HEK293T (cell line): ENCODE data around the gene SNTG2.
A peak's percentile ranks its signal among the peaks of the same experiment; 100 is the strongest.

Experiments
- CTCF ChIA-PET: fragments of 350-600 bp; formaldehyde crosslinking; extraction: SDS; loops from one replicate; lab custom pipeline; 2021; ENCODE audit warnings: antibody characterized with exemption, inconsistent platforms; lab: Yijun Ruan, JAX
- POLR2A ChIA-PET: fragments of 350-600 bp; formaldehyde crosslinking; extraction: SDS; loops from one replicate; lab custom pipeline; 2020; ENCODE audit warnings: antibody characterized with exemption, inconsistent platforms; lab: Yijun Ruan, JAX
- DNase-seq: peaks from one replicate; pipeline ENCODE4 v3.0.0; 2012; ENCODE audit warnings: mixed read lengths; ENCODE audit errors: extremely low spot score
- ARNT ChIP-seq: fragments of 450-650 bp; IDR thresholded peaks from 2 replicates; pipeline ENCODE4 v1.6.1; 2017; ENCODE audit warnings: mild to moderate bottlenecking
- BHLHE40 ChIP-seq: fragments of 450-650 bp; IDR thresholded peaks from 2 replicates; pipeline ENCODE4 v1.6.1; 2016; ENCODE audit warnings: mild to moderate bottlenecking, moderate library complexity, borderline replicate concordance
- CTBP1 ChIP-seq: fragments of 450-650 bp; IDR thresholded peaks from 2 replicates; pipeline ENCODE4 v1.6.1; 2016; ENCODE audit warnings: borderline replicate concordance
- ELF4 ChIP-seq: fragments of 450-650 bp; IDR thresholded peaks from 2 replicates; pipeline ENCODE4 v1.6.1; 2017; ENCODE audit warnings: antibody characterized with exemption
- FOXA1 ChIP-seq: fragments of 450-650 bp; IDR thresholded peaks from 2 replicates; pipeline ENCODE4 v1.6.1; 2016; ENCODE audit warnings: mild to moderate bottlenecking
- FOXK2 ChIP-seq: fragments of 450-650 bp; IDR thresholded peaks from 2 replicates; pipeline ENCODE4 v1.6.1; 2016; ENCODE audit warnings: mild to moderate bottlenecking
- FOXM1 ChIP-seq: fragments of 450-650 bp; IDR thresholded peaks from 2 replicates; pipeline ENCODE4 v1.6.1; 2017; ENCODE audit warnings: mild to moderate bottlenecking, borderline replicate concordance
- HDGF ChIP-seq: fragments of 450-650 bp; IDR thresholded peaks from 2 replicates; pipeline ENCODE4 v1.6.1; 2017; ENCODE audit warnings: antibody characterized with exemption, borderline replicate concordance
- L3MBTL2 ChIP-seq: fragments of 450-650 bp; conservative IDR thresholded peaks from 2 replicates; pipeline ENCODE4 v1.6.1; 2016; ENCODE audit warnings: mild to moderate bottlenecking
- LEF1 ChIP-seq: fragments of 450-650 bp; IDR thresholded peaks from 2 replicates; pipeline ENCODE4 v1.6.1; 2017; ENCODE audit warnings: mild to moderate bottlenecking, borderline replicate concordance
- NFRKB ChIP-seq: fragments of 450-650 bp; IDR thresholded peaks from 2 replicates; pipeline ENCODE4 v1.6.1; 2016; ENCODE audit warnings: mild to moderate bottlenecking, moderate library complexity
- SP1 ChIP-seq: fragments of 450-650 bp; IDR thresholded peaks from 2 replicates; pipeline ENCODE4 v1.6.1; 2017
- SUZ12 ChIP-seq: fragments of 450-650 bp; IDR thresholded peaks from 2 replicates; pipeline ENCODE4 v1.6.1; 2016; ENCODE audit warnings: mild to moderate bottlenecking
- TARDBP ChIP-seq: fragments of 450-650 bp; IDR thresholded peaks from 2 replicates; pipeline ENCODE4 v1.6.1; 2016
- ZNF384 ChIP-seq: fragments of 450-650 bp; IDR thresholded peaks from 2 replicates; pipeline ENCODE4 v1.6.1; 2016
- TF ChIP-seq, protein P1 (sequence below): fragments of 450-650 bp; IDR thresholded peaks from 2 replicates; pipeline ENCODE4 v1.6.1; 2016

SNTG2 gene

DNA sequence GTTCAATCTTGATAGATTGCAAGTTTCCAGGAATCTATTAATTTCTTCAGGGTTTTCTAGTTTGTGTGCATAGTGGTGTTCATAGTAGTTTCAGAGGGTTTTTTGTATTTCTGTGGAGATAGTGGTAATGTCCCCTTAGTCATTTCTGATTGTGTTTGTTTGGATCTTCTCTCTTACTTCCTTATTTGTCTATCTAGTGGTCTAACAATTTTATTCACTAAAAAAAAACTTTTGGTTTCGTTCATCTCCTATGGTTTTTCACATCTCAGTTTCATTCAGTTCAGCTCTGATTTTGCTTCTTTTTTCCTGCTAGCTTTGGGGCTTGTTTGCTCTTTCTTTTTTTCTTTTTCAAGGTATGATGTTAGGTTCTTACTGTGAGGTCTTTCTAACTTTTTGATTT is 94.5 kb downstream of the SNTG2 start:
- DNase-seq: no peak
- ChIA-PET CTCF (no interaction called here), POLR2A (no interaction called here)
- no peak for TF ChIP-seq ELF4
- TF ChIP-seq FOXA1: no peak
- TF ChIP-seq HDGF: no peak
- no peak for TF ChIP-seq L3MBTL2
- no peak for TF ChIP-seq LEF1
- TF ChIP-seq BHLHE40: no peak
- TF ChIP-seq NFRKB: no peak
- no peak for TF ChIP-seq SUZ12
- no peak for TF ChIP-seq SP1
- no peak for TF ChIP-seq ZNF384
- TF ChIP-seq, protein P1, sequence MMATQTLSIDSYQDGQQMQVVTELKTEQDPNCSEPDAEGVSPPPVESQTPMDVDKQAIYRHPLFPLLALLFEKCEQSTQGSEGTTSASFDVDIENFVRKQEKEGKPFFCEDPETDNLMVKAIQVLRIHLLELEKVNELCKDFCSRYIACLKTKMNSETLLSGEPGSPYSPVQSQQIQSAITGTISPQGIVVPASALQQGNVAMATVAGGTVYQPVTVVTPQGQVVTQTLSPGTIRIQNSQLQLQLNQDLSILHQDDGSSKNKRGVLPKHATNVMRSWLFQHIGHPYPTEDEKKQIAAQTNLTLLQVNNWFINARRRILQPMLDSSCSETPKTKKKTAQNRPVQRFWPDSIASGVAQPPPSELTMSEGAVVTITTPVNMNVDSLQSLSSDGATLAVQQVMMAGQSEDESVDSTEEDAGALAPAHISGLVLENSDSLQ: no peak
- no peak for TF ChIP-seq TARDBP

DNA sequence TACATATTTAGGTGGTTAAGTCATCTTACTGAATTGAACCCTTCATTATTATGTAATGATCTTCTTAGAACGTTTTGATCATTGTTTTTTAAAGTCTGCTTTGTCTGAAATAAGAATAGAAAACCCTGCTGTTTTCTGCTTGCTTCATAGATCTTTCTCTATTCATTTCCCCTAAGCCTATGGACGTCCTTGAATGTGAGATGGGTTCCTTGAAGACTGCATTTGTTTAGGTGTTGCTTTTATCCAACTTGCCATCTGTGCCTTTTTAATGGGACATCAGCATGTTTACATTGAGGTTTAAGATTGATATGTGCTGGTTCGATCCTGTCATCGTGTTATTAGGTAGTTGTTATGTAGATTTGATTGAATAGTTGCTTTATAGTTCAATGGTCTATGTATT is 95.4 kb downstream of the SNTG2 start:
- CTCF ChIA-PET: no interaction called here
- no peak for DNase-seq
- POLR2A ChIA-PET: no interaction called here
- TF ChIP-seq ZNF384: no peak
- no peak for TF ChIP-seq FOXA1
- no peak for TF ChIP-seq ARNT
- no peak for TF ChIP-seq CTBP1
- TF ChIP-seq BHLHE40: no peak
- no peak for TF ChIP-seq LEF1
- TF ChIP-seq FOXK2: no peak
- no peak for TF ChIP-seq TARDBP
- TF ChIP-seq SUZ12: no peak
- TF ChIP-seq, protein P1: no peak
- no peak for TF ChIP-seq L3MBTL2
- no peak for TF ChIP-seq FOXM1
- TF ChIP-seq NFRKB: no peak
- no peak for TF ChIP-seq ELF4
- no peak for TF ChIP-seq HDGF
- TF ChIP-seq SP1: no peak

DNA sequence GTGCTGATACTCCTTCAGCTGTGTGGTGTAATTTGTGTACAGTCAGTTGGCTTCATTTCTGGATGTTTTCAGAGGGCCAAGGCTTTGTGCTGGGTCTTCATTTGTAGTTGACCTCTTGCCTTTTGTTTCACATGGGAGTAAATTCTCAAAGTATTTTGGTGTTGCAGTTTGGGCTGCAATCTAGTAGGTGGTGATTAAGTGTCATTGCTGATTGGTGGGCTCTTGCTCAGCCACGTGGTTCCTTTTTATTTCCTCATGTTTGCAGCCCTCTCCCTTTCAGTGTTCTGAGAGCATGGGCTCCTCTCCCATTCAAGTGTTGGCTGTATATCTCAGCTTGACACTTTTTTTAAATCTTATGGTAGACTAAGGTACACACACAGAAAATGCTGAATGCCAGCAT is 96.8 kb downstream of the SNTG2 start:
- ChIA-PET POLR2A (no interaction called here), CTCF (no interaction called here)
- no peak for TF ChIP-seq LEF1
- TF ChIP-seq FOXA1: no peak
- no peak for TF ChIP-seq SUZ12
- TF ChIP-seq SP1: no peak
- TF ChIP-seq ZNF384: no peak
- no peak for TF ChIP-seq L3MBTL2
- no peak for TF ChIP-seq ARNT
- TF ChIP-seq NFRKB: no peak
- TF ChIP-seq CTBP1: no peak
- TF ChIP-seq TARDBP: no peak
- TF ChIP-seq HDGF: no peak
- TF ChIP-seq FOXK2: no peak

DNA sequence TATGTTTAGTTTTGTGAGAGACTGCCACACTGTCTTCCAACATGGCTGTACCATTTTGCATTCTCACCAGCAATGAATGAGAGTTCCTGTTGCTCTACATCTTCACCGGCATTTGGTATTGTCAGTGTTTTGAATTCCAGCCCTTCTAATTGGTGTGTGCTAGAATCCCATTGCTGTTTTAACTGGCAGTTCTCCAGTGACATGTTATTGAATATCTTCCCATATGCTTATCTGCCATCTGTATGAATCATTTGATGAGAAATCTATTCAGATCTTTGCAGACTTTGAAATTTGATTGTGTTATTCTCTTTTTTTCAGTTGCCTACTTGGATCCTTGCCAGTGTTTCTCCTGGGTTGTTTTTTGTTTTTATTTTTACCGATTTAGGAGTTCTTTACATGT is 99.0 kb downstream of the SNTG2 start:
- no peak for TF ChIP-seq L3MBTL2
- no peak for TF ChIP-seq SUZ12
- no peak for TF ChIP-seq ELF4
- no peak for TF ChIP-seq HDGF
- TF ChIP-seq ZNF384: no peak
- TF ChIP-seq, protein P1: no peak
- TF ChIP-seq LEF1: no peak
- no peak for DNase-seq
- POLR2A ChIA-PET: interaction anchor here (0.6 kb wide), 1 partner anchor 11 kb away, joined by 3 read pairs; no protein-coding TSS in a partner anchor
- CTCF ChIA-PET: no interaction called here

More for the DNA sequence above, 96.8 kb downstream of the SNTG2 start:
- no peak for DNase-seq

DNA sequence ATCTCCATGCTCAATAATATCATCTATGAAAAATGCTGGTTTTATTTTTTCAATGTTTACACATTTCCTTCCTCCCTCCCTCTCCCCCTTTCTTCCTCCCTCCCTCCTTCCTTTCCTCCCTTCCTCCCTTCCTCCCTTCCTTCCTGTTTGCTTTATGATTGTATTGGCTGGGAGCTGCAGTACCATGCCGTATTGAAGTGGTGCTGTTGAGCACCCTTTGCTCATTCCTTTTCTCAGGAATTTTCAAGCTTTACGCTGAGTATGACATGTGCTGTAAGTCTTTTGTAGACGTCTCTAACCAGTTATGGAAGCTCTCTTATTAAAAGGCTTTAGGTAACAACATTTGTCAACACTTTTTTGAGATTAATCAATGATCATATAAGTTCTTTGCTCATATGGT is 100.4 kb downstream of the SNTG2 start:
- TF ChIP-seq L3MBTL2: no peak
- no peak for TF ChIP-seq SUZ12
- TF ChIP-seq FOXK2: no peak
- TF ChIP-seq FOXM1: no peak
- TF ChIP-seq FOXA1: no peak
- TF ChIP-seq, protein P1: no peak
- TF ChIP-seq ZNF384: no peak
- no peak for TF ChIP-seq ARNT
- no peak for TF ChIP-seq TARDBP
- no peak for TF ChIP-seq NFRKB
- no peak for TF ChIP-seq ELF4
- no peak for TF ChIP-seq BHLHE40
- TF ChIP-seq CTBP1: no peak
- TF ChIP-seq HDGF: no peak
- no peak for TF ChIP-seq SP1
- no peak for TF ChIP-seq LEF1
- DNase-seq: peak; percentile 28

DNA sequence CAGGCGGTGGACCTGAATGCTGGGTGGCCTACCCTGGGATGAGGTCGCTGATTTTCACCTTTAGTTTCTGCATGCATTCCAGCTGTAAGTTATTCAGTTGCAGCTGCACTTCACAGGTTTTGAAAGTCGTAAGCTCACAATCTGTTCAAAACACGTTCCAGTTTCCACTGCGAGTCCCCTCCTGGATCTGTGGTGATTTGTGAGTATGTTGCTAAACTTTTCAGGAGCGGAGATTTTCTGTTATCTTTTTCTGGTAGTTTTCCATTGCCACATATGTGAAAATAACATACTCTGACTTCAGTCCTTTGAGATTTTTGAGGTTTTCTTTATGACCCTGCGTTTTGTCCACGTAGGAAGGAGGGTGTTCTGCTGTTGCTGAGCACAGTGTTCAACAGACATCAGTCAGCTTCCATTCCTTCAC is 102.1 kb downstream of the SNTG2 start:
- no peak for TF ChIP-seq SP1
- no peak for TF ChIP-seq LEF1
- TF ChIP-seq FOXK2: no peak
- TF ChIP-seq NFRKB: no peak
- no peak for TF ChIP-seq BHLHE40
- TF ChIP-seq ZNF384: no peak
- no peak for TF ChIP-seq ELF4
- TF ChIP-seq, protein P1: no peak
- TF ChIP-seq TARDBP: no peak
- no peak for TF ChIP-seq FOXM1
- no peak for TF ChIP-seq HDGF
- no peak for TF ChIP-seq L3MBTL2
- TF ChIP-seq ARNT: no peak
- no peak for TF ChIP-seq SUZ12
- TF ChIP-seq CTBP1: no peak
- TF ChIP-seq FOXA1: no peak
- POLR2A ChIA-PET: no interaction called here
- no peak for DNase-seq
- CTCF ChIA-PET: no interaction called here

More for the DNA sequence above, 100.4 kb downstream of the SNTG2 start:
- POLR2A ChIA-PET: no interaction called here
- CTCF ChIA-PET: no interaction called here
